ENCODE results near the gene USH1C.

Gene USH1C

DNA sequence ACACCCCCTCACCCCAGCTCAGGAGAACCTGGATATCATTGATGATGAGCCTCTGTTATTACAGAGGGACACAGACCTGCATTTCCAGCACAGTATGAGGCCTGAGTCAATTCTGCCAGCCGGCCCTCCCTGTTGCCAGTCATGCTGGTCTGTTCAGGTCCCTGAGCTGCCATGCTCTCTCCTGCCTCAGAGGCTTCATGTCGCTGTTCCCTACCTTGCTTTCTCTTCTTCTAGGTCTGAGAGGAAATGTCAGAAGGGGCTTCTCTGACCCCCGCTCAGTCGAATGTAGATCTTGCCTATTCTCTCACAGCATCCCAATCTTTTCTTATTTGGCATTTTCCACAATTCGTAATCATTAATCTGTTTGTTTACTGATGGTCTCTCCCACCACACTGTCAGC, 45.7 kb downstream of the USH1C start:
- no peak for DNase-seq

DNA sequence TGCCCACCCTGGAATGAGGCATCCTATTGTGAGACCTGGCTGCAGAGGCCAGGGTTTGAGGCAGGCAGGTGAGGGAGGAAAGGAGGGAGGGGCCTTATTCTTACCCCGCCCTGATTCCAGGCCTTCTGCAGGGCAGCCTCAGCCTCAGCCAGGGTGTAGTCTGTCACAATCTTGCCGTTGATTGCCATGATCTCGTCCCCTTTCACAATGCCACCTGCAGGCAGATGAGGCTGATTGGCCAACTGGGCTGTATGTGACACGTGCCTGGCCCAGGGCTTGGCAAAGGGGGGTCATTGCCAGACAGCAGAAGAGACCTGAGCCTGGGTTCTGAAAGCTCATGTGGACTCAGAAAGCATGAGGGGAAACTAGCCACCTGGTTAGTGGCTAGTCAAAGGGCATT, 46.2 kb downstream of the USH1C start:
- DNase-seq, result no peak

- DNase-seq, result no peak
Measured at GRCh38 chr11:17496406-17496805, 47.8 kb downstream of the USH1C start.

DNA sequence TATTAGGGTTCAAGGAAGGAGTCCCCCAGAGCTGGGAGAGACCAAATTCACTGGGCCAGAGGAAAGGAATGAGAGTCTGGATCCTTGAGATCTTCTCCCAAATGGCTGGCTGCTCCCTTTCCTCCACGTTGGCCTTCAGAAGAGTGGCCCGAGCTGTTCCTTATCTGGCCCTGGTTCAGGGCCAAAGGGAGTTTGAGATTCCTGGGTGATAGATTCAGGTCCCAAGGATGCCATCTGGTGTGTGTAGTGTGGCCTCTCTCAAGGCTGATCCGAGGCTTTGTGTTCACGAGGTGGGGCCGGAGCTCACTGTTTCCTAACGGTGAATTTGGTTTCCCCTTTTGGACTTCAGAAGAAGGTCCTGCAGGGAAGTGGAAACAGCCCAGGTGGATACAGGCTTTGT, 50.2 kb downstream of the USH1C start:
- DNase-seq, result no peak

GRCh38 chr11:17490938-17491337, 53.3 kb downstream of the USH1C start:
- no peak for DNase-seq

- no peak for DNase-seq
Measured at GRCh38 chr11:17490232-17490631, 54.0 kb downstream of the USH1C start.

DNA sequence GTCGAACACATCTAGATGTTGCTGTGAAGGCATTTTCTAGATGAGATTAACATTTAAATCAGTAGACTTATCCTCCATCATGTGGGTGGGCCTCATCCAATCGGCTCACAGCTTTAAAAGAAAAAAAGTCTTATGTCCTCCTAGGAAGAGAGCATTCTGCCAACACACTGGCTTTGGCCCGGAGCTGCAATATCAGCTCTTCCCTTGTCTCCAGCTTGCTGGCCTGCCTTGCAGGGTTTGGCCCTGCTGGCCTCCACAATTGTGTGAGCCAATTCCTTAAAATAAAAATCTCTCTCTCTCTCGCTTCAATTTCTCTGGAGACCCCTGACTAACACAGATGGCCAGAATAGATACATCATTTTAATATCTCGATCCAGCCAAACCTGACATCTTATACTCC, 54.5 kb downstream of the USH1C start:
- DNase-seq, result no peak

DNA sequence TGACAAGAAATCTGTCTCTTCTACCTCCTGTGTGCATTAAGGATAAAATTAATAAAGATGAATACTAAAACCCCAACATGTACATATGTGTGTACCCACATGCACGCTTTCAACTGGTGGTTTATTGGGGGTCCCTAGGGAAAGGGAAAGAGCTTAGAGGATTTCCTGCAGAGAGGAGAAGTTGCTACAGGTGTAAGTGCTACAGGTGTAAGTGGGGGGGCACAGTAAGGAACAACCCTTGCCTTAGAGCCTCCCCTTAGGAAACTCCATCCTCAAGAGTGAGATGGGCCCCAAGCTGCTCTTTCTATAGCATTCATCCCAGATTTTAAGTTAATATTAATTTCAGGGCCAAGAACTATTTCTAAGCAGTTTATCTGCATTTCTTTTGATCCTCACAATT, 55.7 kb downstream of the USH1C start:
- DNase-seq, result no peak

DNA sequence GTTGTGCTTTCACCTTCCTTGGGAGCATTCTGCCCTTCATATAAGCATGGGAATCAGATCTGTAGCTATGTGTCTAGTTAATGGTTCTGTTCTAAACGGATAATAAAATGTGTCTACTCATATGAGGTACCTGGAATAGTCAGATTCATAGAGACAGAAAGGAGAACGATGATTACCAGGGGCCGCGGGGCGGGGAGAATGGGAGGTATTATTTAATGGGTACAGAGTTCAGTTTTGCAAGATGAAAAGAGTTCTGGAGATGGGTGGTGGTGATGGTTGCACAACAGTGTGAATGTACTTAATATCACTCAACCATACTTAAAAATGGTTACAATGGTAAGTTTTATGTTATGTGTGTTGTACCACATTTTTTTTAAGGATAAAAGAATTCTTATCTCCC, 57.6 kb downstream of the USH1C start:
- no peak for DNase-seq

GRCh38 chr11:17483505-17483904, 60.7 kb downstream of the USH1C start:
- DNase-seq, result no peak

GRCh38 chr11:17481905-17482304, 62.3 kb downstream of the USH1C start:
- no peak for DNase-seq

GRCh38 chr11:17479284-17480214, 64.7 kb downstream of the USH1C start:
- DNase-seq, result no peak

- DNase-seq, result no peak
Measured at GRCh38 chr11:17478070-17478469, 66.1 kb downstream of the USH1C start.

GRCh38 chr11:17477361-17477760, 66.9 kb downstream of the USH1C start:
- no peak for DNase-seq

- DNase-seq, result no peak
Measured at GRCh38 chr11:17477084-17477333, 67.2 kb downstream of the USH1C start.

DNA sequence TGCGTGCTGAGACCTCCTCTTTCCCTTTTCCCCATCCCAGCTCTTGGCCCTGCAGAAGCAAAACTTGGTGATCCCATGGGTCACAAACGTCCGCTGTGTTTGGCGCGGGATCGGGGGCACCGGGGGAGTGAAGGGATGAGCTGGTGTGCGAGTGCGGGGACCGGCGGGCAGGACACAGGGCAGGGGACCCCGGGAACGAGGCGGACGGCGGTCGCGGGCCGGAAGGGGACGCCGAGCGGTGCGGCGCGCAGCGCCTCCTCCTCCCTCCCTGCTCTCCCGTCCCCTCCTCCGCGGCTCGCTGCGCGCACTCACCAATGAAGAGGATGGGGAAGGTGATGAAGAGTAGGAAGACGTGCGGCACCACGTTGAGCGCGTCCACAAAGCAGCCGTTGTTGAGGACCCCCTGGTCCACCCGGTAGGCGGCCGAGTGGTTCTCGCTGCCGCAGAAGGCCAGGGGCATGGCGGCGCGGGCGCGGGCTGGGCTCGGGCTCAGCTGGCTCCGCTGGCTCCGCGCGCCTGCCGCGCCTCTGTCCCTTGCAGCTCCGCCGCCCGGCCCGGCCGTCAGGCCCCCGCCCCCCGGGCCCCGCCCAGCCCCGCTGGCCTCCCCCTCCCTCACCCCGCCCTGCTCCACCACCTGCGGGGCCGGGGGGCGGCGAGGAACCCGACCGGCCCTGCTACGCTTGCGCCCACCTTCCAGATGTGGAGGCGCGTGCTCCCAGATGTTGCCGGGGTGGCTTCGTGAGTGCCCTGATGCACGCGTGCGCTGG, 67.7 kb downstream of the USH1C start, which contains the start of gene ABCC8:
ABCC8 (minus strand) TSS at position 529 of the 767 bp plus-strand sequence; CDS start at position 460, 69 bp downstream.
- DNase-seq, result no peak

DNA sequence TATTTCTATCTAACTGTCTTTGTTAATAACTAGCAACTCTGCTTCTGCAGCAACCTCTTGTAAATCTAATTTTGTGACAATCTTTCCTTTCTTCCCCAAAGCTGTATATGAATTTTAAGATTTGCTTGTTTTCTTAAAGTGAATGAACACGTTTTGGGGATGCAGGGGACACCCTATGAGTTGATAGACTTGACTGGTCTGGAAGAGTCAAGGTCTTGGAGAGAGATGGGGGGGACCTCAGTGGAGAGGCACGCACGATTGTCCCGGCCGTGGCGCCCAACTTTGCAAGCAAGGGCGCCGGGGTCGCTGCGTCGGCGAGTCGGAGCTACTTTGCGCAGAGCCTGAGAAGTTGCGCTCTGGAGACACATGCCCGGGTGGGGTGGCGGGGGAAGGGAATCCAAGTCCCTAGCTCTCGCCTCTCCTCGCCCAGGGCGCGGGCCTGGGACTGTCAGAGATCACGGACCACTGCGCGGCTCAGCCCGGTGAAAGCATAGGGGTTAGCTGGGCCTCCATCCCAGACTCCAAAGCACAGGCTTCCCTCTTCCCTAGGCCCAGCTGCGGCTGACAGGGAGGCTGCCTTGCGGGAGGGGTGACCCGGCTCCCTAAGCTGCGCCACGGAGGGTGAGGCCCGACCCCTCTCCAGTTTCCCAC, 68.4 kb downstream of the USH1C start:
- DNase-seq, result no peak

- DNase-seq, result no peak
Measured at GRCh38 chr11:17473071-17473744, 71.0 kb downstream of the USH1C start.

- no peak for DNase-seq
Measured at GRCh38 chr11:17472467-17472866, 71.7 kb downstream of the USH1C start.

DNA sequence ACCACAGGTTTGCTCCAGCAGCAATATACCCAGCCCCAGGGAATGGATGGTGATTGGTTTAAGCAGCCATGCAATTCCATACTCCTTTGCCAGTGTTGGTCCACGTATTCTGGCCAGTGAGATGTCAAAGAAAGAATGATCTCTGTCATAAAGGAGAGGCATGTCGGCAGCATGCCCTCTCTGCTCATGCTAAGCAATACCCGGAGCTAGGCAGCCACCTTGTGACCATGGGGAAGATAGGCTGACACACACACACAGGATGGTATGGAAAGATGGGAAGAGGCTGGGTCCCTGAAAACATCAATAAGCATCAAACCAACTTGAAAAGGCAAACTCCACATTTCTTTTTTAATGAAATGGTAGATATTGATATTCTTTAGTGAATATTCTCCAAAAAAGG, 72.7 kb downstream of the USH1C start:
- DNase-seq, result no peak

GRCh38 chr11:17469998-17470397, 74.2 kb downstream of the USH1C start:
- DNase-seq, result no peak

DNA sequence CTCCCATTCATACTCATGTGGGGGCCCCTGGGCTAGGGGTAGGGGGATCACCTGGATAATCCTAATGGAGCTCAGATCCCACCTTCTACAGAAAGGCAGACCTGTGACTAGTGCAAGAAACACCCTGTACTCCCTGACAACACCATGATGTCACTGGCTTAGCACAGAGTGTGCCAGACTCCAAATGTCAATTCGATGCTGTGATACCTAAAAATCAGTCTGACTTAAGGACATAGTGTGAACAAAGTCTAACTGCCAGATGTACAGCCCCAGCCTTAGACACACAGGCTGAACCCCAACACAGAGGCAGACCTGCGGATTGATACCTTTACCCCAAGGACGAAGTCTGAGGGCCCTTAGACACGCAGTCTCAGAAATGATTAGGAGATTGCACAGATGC, 76.1 kb downstream of the USH1C start:
- DNase-seq, result no peak

DNA sequence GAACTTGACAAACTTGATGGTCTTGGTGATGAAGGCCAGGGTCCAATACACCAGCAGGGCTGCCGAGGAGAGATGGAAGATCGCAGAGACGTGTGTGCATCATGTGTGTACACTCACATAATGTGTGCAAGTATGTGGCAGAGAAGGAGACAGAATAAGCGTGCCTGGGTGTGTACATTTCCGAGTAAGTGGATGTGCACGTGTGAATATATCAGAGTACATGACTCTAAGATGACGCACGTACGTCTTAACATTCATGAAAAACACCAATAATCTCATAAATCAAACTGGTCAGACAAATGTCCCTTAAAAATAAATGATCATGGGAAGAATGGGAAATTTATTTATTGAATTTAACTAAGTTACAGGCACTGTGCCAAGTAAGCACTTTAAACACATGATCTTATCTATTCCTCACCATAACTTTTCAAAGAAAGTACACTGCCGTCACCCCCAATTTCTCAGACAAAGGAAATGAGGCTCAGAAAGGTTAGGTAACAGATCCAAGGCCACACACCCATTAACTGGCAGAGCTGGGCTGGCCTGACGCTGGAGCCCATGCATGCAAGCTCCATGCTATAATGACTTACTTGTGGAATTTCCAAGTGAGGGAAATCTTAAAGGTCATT, 80.6 kb downstream of the USH1C start:
- no peak for DNase-seq
